HepG2 (cell line): ENCODE data around the gene KRT79. TPM values are rescaled to one million over a fixed set of nuclear protein-coding genes. Genes with fewer than 3 reads are reported as not detected.

Experiments used
- ATAC-seq: fragments of 200-7000 bp; cut with Tn5 transposase; 3 replicates; pipeline ENCODE4 v1.9.1; 2020; ENCODE audit warnings: mild to moderate bottlenecking, moderate library complexity
- BruUV-seq: library from RNA; stranded (reverse); fragments of 400-500 nt; replicated peaks from 2 replicates; lab custom pipeline; 2021; lab: Mats Ljungman, UMichigan
- CTCF ChIA-PET: fragments of 300-600 bp; formaldehyde crosslinking; extraction: SDS; loops from one replicate; lab custom pipeline; 2021; ENCODE audit warnings: low total read pairs, inconsistent platforms, low intra/inter-chr PET ratio; lab: Yijun Ruan, JAX
- POLR2A ChIA-PET: fragments of 350-600 bp; sonication (Branson Sonifier 250); formaldehyde crosslinking; loops from one replicate; lab custom pipeline; 2020; ENCODE audit warnings: antibody characterized with exemption, inconsistent platforms; lab: Yijun Ruan, JAX
- DNase-seq: peaks from one replicate; pipeline ENCODE4 v3.0.0-alpha.2; 2015; ENCODE audit warnings: low spot score
- FAIRE-seq: peaks from 3 replicates; lab custom pipeline; 2011; peaks lifted over from hg19 to GRCh38; lab: Jason Lieb, UNC
- H2AFZ ChIP-seq: one replicate; pipeline ENCODE4 v1.6.1; 2011; ENCODE audit warnings: low read length, inconsistent platforms
- H3K27ac ChIP-seq: fragments of 300-600 bp; 3 replicates; pipeline ENCODE4 v1.8.0; 2011; ENCODE audit warnings: mixed run types, mild to moderate bottlenecking, mixed read lengths, low read length, inconsistent platforms; ENCODE audit not compliant: insufficient read depth; ENCODE audit errors: extremely low read length
- H3K27me3 ChIP-seq, 2 experiments: fragments of 200-600 bp in 1 of 2; 2 replicates in 1 of 2; 3 replicates in 1 of 2; pipeline versions ENCODE4 v1.6.0 to v1.8.0; 2011; ENCODE audit warnings: low read length in 2 of 2, mild to moderate bottlenecking in 2 of 2, moderate library complexity in 2 of 2, inconsistent platforms in 1 of 2; ENCODE audit not compliant: insufficient read depth in 2 of 2, control insufficient read depth in 1 of 2
- H3K36me3 ChIP-seq, 2 experiments: fragments of 200-600 bp in 1 of 2; replicated peaks in 1 of 2; 2 replicates in 1 of 2; 3 replicates in 1 of 2; pipeline versions ENCODE4 v1.5.1 to v1.8.0; 2011; ENCODE audit warnings: low read length in 2 of 2, inconsistent platforms in 1 of 2; ENCODE audit not compliant: insufficient read depth in 2 of 2, control insufficient read depth in 1 of 2
- H3K4me1 ChIP-seq: 2 replicates; pipeline ENCODE4 v1.5.1; 2012; ENCODE audit warnings: low read length, inconsistent platforms; ENCODE audit not compliant: insufficient read depth
- H3K4me2 ChIP-seq: 2 replicates; pipeline ENCODE4 v1.6.0; 2011; ENCODE audit warnings: low read depth, low read length, inconsistent platforms
- H3K4me3 ChIP-seq, 3 experiments: fragments of 200-600 bp in 1 of 3; sonication (generic), shearing (Covaris generic) in 1 of 3; replicated peaks in 1 of 3; 2 replicates each; pipeline ENCODE4 v1.5.1; 2011 to 2016; ENCODE audit warnings: low read length in 3 of 3, inconsistent platforms in 2 of 3, low read depth in 2 of 3, mild to moderate bottlenecking in 2 of 3, control low read depth in 1 of 3, mixed read lengths in 1 of 3; ENCODE audit not compliant: insufficient read depth in 1 of 3
- H3K79me2 ChIP-seq: one replicate; pipeline ENCODE4 v1.6.1; 2011; ENCODE audit warnings: low read length, inconsistent platforms; ENCODE audit not compliant: insufficient read depth
- H3K9ac ChIP-seq: 2 replicates; pipeline ENCODE4 v1.6.0; 2011; ENCODE audit warnings: mild to moderate bottlenecking, low read depth, low read length, inconsistent platforms; ENCODE audit not compliant: insufficient read depth
- H3K9me3 ChIP-seq: 2 replicates; pipeline ENCODE4 v1.5.1; 2012; ENCODE audit warnings: mild to moderate bottlenecking, low read length
- H4K20me1 ChIP-seq: 2 replicates; pipeline ENCODE4 v1.6.0; 2011; ENCODE audit warnings: inconsistent platforms, mild to moderate bottlenecking, low read length, moderate library complexity; ENCODE audit not compliant: insufficient read depth
- DR1 ChIP-seq: sonication (generic); formaldehyde crosslinking; IDR thresholded peaks from 2 replicates; pipeline ENCODE4 v1.8.0; 2021; ENCODE audit warnings: mild to moderate bottlenecking, missing genetic modification reagents, inconsistent platforms
- GZF1 ChIP-seq: sonication (generic); formaldehyde crosslinking; IDR thresholded peaks from 2 replicates; pipeline ENCODE4 v1.5.1; 2020; ENCODE audit warnings: mild to moderate bottlenecking, missing genetic modification reagents
- HOXA7 ChIP-seq: sonication (generic); formaldehyde crosslinking; IDR thresholded peaks from 2 replicates; pipeline ENCODE4 v1.8.1; 2022; ENCODE audit warnings: mild to moderate bottlenecking, missing genetic modification reagents, moderate library complexity
- PRPF4 ChIP-seq: fragments of 200-400 bp; formaldehyde crosslinking; IDR thresholded peaks from 2 replicates; pipeline ENCODE4 v1.6.1; 2016; ENCODE audit warnings: low read length, low read depth; ENCODE audit not compliant: poor library complexity, severe bottlenecking
- THAP11 ChIP-seq: IDR thresholded peaks from 2 replicates; pipeline ENCODE4 v1.6.1; 2016; ENCODE audit warnings: missing biosample characterization, missing genetic modification reagents
- ZNF484 ChIP-seq: sonication (generic); formaldehyde crosslinking; IDR thresholded peaks from 2 replicates; pipeline ENCODE4 v1.5.1; 2020; ENCODE audit warnings: mild to moderate bottlenecking, low read depth, missing genetic modification reagents, borderline replicate concordance
- WGBS: methylation state at CpG from one replicate; pipeline ENCODE4 v1.1.6; 2017; ENCODE audit warnings: low lambda C conversion rate; 5-methylcytosine and 5-hydroxymethylcytosine counted together
- in situ Hi-C: cut with HindIII; loops from 2 replicates; pipeline ENCODE4 v1.10.0; 2017; ENCODE audit warnings: low pct_unique_long_range_greater_than_20kb; ENCODE audit not compliant: extremely low pct_ligation_motif_present
- intact Hi-C: fragments of 100-400 bp; cut with micrococcal nuclease; formaldehyde crosslinking; loops from one replicate; pipeline ENCODE4 v1.10.0; 2022; ENCODE audit not compliant: unreplicated experiment
- polyA plus RNA-seq, 8 experiments: library from polyadenylated mRNA; depleted of rRNA in 3 of 8; stranded (reverse) in 7 of 8; unstranded in 1 of 8; fragments of >200 nt; fragmentation: Illumina TruSeq in 4 of 8; extraction: Trizol in 4 of 8; gene quantifications; 2 replicates each; pipeline versions ENCODE4 v1.2.1 to v1.2.3, GENCODE V29; 2011 to 2016; ENCODE audit warnings: low read depth in 4 of 8, missing spikeins in 1 of 8, mixed read lengths in 1 of 8; ENCODE audit not compliant: insufficient read depth in 1 of 8
- total RNA-seq, 5 experiments: library from RNA; depleted of rRNA; stranded (reverse); fragments of >200 nt; fragmentation: Illumina TruSeq; extraction: Trizol; gene quantifications; 2 replicates each; pipeline ENCODE4 v1.2.3, GENCODE V29; 2016; ENCODE audit warnings: low read depth in 1 of 5
- TF ChIP-seq, protein P1 (sequence below): IDR thresholded peaks from 2 replicates; pipeline ENCODE4 v1.6.1; 2012; ENCODE audit warnings: low read length, improper control_type of control experiment
- TF ChIP-seq, protein P2 (sequence below): IDR thresholded peaks from 2 replicates; pipeline ENCODE4 v1.6.1; 2016; ENCODE audit warnings: low read depth

Gene KRT79
- total and polyA plus RNA-seq, 2 of the 13 experiments (the other 11 are each of a cell fraction or from before 2014, with no cell fraction given) = 0.09 TPM; not detected in 1

DNA sequence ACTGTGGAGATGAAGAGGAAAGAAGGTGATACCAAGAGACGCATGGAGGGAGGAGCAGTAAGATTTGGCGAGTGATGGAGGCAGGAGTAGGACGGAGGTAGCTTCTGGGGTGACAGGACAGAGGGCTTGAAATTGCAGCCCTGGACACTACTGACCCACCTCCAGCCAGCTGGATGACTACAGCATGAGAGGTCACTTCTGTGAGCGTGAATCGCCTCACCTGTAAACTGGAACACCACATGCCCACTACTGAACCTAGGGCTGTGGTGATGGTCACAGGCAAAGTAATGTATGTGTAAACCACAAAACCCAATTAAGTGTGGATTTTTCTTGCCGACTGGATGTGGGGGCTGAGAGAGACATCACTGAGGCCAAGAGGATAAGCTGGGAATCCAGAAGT lies 13.6 kb downstream of the KRT79 start:
- WGBS = 6% methylated on average over 6 of the region's 6 CpGs

DNA sequence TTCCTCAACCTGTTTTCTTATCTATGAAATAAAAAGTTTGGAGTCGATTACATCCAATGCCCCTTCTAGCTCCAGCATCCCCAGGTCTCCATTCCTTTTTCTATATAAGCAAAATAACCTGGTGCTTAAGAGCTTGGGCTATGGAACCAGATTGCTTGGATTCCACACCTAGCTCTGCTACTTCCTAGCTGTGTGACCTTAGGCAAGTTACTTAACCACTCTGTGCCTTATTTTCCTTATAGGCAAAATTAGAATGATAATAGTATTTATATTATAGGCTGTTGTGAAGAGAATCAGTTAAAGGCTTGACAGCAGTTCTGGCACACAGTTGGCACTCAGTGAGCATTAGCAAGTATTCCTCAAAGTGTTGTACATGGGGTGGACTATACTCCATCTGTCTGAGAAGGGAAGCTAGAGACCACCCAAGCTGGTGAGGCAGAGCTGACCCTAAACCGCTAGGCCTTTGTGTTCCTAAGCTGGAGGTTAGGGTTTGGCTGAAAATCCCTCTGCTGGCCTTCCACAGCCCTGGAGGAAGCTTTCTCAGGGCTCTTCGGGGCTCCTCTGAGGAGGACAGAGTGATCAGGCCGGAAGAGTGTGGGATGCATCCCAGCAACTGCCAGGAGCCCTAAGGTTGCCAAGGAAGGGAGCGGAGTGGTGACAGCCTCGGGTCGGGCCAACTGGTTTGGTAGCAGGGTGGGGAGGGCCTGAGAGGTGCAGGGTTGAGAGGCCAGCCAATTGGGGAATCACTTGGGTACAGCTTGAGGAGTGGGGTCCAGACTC lies 14.2 kb downstream of the KRT79 start:
- Histone ChIP-seq H3K79me2 (no peaks in the 10 kb centered on the region), H3K4me2 (no peak overlapping the region), H2AFZ (no peak overlapping the region), H3K9me3 (no peaks in the 10 kb centered on the region), H3K27me3 (peaks cover 5 to 52% of the 10 kb centered on the region in 2 experiments; a peak in 4 of 5 replicates), H3K27ac (no peak overlapping the region), H3K9ac (no peak overlapping the region), H3K4me3 (no peak overlapping the region), H3K36me3 (no peaks in the 10 kb centered on the region), H4K20me1 (no peaks in the 10 kb centered on the region), H3K4me1 (no peaks in the 10 kb centered on the region)
- ChIA-PET CTCF (no interaction called here), POLR2A (no interaction called here)
- FAIRE-seq = no peak
- intact Hi-C loops (no loop called here), in situ Hi-C loops (no loop called here)
- DNase-seq = no peak
- no peak for TF ChIP-seq THAP11 (CRISPR knock-in tag)
- no peak for TF ChIP-seq HOXA7
- no peak for TF ChIP-seq GZF1
- TF ChIP-seq, protein P1, sequence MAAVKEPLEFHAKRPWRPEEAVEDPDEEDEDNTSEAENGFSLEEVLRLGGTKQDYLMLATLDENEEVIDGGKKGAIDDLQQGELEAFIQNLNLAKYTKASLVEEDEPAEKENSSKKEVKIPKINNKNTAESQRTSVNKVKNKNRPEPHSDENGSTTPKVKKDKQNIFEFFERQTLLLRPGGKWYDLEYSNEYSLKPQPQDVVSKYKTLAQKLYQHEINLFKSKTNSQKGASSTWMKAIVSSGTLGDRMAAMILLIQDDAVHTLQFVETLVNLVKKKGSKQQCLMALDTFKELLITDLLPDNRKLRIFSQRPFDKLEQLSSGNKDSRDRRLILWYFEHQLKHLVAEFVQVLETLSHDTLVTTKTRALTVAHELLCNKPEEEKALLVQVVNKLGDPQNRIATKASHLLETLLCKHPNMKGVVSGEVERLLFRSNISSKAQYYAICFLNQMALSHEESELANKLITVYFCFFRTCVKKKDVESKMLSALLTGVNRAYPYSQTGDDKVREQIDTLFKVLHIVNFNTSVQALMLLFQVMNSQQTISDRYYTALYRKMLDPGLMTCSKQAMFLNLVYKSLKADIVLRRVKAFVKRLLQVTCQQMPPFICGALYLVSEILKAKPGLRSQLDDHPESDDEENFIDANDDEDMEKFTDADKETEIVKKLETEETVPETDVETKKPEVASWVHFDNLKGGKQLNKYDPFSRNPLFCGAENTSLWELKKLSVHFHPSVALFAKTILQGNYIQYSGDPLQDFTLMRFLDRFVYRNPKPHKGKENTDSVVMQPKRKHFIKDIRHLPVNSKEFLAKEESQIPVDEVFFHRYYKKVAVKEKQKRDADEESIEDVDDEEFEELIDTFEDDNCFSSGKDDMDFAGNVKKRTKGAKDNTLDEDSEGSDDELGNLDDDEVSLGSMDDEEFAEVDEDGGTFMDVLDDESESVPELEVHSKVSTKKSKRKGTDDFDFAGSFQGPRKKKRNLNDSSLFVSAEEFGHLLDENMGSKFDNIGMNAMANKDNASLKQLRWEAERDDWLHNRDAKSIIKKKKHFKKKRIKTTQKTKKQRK = no peak
- no peak for TF ChIP-seq DR1 (CRISPR knock-in tag)
- no peak for TF ChIP-seq PRPF4
- TF ChIP-seq ZNF484 (CRISPR knock-in tag) = no peak
- no peak for ATAC-seq
- WGBS = 15% methylated on average over 7 of the region's 7 CpGs
- BruUV-seq = no TSS peak

More for the DNA sequence above, 13.6 kb downstream of the KRT79 start:
- FAIRE-seq = no peak
- Histone ChIP-seq H3K36me3 (no peaks in the 10 kb centered on the region), H3K79me2 (no peaks in the 10 kb centered on the region), H3K27ac (no peak overlapping the region), H3K4me2 (no peak overlapping the region), H3K27me3 (peaks cover 5 to 52% of the 10 kb centered on the region in 2 experiments; a peak in 4 of 5 replicates), H3K4me3 (no peak overlapping the region), H3K9ac (no peak overlapping the region), H2AFZ (no peak overlapping the region), H4K20me1 (no peaks in the 10 kb centered on the region), H3K9me3 (no peaks in the 10 kb centered on the region), H3K4me1 (no peaks in the 10 kb centered on the region)
- in situ Hi-C loops (no loop called here), intact Hi-C loops (no loop called here)
- ATAC-seq = no peak
- ChIA-PET CTCF (no interaction called here), POLR2A (no interaction called here)
- no TSS peak for BruUV-seq
- TF ChIP-seq, protein P2, sequence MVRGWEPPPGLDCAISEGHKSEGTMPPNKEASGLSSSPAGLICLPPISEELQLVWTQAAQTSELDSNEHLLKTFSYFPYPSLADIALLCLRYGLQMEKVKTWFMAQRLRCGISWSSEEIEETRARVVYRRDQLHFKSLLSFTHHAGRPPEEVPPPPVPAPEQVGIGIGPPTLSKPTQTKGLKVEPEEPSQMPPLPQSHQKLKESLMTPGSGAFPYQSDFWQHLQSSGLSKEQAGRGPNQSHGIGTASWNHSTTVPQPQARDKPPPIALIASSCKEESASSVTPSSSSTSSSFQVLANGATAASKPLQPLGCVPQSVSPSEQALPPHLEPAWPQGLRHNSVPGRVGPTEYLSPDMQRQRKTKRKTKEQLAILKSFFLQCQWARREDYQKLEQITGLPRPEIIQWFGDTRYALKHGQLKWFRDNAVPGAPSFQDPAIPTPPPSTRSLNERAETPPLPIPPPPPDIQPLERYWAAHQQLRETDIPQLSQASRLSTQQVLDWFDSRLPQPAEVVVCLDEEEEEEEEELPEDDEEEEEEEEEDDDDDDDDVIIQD (CRISPR knock-in tag) = no peak
- DNase-seq = no peak
